ENCODE measurements around the gene RPS6KL1.
"Not testable (repeated sequence)": the region's sequence is repeated elsewhere in the genome, so short reads cannot be mapped to it uniquely, and the experiment has no call there.

Gene RPS6KL1

DNA sequence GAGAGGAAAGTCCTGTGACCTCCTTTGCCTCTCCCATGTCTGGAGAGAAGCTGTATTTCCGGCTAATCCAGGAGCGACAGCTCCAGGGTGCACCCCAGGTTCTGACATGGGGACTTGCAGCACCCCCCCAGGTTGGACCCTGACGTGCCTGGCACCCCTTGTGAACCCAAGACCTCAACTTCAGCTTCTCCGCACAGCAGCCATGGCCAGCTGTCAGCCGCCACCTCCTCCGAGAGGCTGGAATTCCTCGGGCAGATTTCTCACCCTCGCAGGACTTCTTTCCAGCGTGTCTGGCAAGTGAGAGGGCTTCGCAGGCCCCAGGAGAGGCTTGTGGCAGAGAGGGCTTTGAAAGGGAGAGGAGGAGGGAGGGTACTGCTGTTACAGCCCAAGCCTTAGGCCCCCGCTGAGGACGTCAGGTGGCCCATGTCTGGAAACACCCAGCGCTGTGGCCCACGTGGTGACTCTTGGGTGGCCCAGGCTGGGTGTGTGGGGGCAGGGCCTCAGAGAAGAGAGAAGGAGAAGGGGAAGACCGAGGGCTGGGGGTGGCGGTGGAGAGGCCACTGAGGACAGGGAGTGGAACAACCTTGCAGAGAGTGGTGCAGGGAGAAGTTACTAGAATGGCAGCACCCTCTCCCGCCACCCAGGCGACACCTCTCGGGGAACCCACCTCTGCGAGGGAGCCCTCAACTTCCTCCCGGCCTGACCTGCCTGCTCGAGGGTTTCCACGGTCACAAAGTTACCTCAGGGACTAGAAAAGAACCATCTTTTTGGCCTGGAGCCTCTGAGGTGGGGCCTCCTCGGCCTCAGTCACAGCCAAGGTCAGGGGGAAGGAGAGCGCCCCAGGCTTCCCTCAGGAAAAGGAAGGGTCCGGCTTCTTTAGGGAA lies 11.7 kb upstream of the RPS6KL1 start:
- Histone ChIP-seq H3F3A (ENCODE audit: insufficient read depth, low read length) (no peaks in the 10 kb centered on the region), H4K20me1 (ENCODE audit: insufficient read depth, low read length) (no peaks in the 10 kb centered on the region), H3K4me1 (ENCODE audit: low read length) (no peaks in the 10 kb centered on the region), H3K9ac (ENCODE audit: low read length) (no peak overlapping the region), H3K79me2 (ENCODE audit: low read length) (no peaks in the 10 kb centered on the region), H3K27me3 (replicated peaks; ENCODE audit: insufficient read depth, low read length) (no peaks in the 10 kb centered on the region), H3K4me3 (ENCODE audit: low read length) (no peak overlapping the region), H3K27ac (ENCODE audit: low read length) (no peak overlapping the region), H3K9me3 (replicated peaks; ENCODE audit: insufficient read depth, low read length) (no peaks in the 10 kb centered on the region), H2AFZ (ENCODE audit: low read length) (no peak overlapping the region), H3K36me3 (replicated peaks; ENCODE audit: insufficient read depth, low read length) (no peaks in the 10 kb centered on the region), H3K4me2 (ENCODE audit: low read depth, low read length) (no peak overlapping the region), H3K9me2 (replicated peaks; ENCODE audit: insufficient read depth, low read length) (no peaks in the 10 kb centered on the region)
- TF ChIP-seq, protein P1, sequence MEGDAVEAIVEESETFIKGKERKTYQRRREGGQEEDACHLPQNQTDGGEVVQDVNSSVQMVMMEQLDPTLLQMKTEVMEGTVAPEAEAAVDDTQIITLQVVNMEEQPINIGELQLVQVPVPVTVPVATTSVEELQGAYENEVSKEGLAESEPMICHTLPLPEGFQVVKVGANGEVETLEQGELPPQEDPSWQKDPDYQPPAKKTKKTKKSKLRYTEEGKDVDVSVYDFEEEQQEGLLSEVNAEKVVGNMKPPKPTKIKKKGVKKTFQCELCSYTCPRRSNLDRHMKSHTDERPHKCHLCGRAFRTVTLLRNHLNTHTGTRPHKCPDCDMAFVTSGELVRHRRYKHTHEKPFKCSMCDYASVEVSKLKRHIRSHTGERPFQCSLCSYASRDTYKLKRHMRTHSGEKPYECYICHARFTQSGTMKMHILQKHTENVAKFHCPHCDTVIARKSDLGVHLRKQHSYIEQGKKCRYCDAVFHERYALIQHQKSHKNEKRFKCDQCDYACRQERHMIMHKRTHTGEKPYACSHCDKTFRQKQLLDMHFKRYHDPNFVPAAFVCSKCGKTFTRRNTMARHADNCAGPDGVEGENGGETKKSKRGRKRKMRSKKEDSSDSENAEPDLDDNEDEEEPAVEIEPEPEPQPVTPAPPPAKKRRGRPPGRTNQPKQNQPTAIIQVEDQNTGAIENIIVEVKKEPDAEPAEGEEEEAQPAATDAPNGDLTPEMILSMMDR (IDR thresholded peaks at IDR 0.05; ENCODE audit: low read length) = no peak
- no peak for TF ChIP-seq EZH2phosphoT487 (IDR thresholded peaks at IDR 0.05; ENCODE audit: low read length)
- no peak for TF ChIP-seq EZH2 (optimal IDR thresholded peaks at IDR 0.05; ENCODE audit: low read depth, low read length)
- DNase-seq = no peak

DNA sequence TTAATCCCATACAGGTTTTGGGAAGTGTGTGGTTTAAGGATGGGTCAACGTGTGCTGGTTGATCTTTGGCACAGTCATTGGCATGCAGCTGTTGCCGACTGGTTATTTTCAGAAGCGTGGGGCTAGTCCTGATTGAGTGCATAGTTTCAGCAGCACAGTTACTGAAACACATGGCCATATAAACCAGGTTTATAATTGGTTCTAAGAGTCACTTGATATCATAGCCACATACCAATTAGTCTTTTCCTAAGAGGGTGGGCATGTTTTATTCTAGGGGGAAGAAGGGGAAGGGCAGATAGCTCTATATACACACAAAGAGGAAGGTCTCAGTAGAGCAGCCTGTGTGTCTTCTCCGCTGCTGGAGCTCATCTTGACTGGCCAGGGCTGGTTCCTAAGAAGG lies 11.0 kb upstream of the RPS6KL1 start:
- H3K27ac ChIP-seq (ENCODE audit: low read length) = no peak overlapping the region
- H3F3A ChIP-seq (ENCODE audit: insufficient read depth, low read length) = no peaks in the 10 kb centered on the region
- DNase-seq = no peak
- no peak for TF ChIP-seq EZH2phosphoT487 (IDR thresholded peaks at IDR 0.05; ENCODE audit: low read length)
- TF ChIP-seq, protein P1 (IDR thresholded peaks at IDR 0.05; ENCODE audit: low read length) = no peak
- TF ChIP-seq EZH2 (optimal IDR thresholded peaks at IDR 0.05; ENCODE audit: low read depth, low read length) = no peak
- H3K4me3 ChIP-seq (ENCODE audit: low read length) = no peak overlapping the region
- H3K4me1 ChIP-seq (ENCODE audit: low read length) = no peaks in the 10 kb centered on the region
- H4K20me1 ChIP-seq (ENCODE audit: insufficient read depth, low read length) = no peaks in the 10 kb centered on the region
- H3K9me3 ChIP-seq (replicated peaks; ENCODE audit: insufficient read depth, low read length) = no peaks in the 10 kb centered on the region
- H3K27me3 ChIP-seq (replicated peaks; ENCODE audit: insufficient read depth, low read length) = no peaks in the 10 kb centered on the region
- H3K4me2 ChIP-seq (ENCODE audit: low read depth, low read length) = no peak overlapping the region
- H2AFZ ChIP-seq (ENCODE audit: low read length) = no peak overlapping the region
- H3K36me3 ChIP-seq (replicated peaks; ENCODE audit: insufficient read depth, low read length) = no peaks in the 10 kb centered on the region
- no peaks in the 10 kb centered on the region for H3K9me2 ChIP-seq (replicated peaks; ENCODE audit: insufficient read depth, low read length)
- H3K79me2 ChIP-seq (ENCODE audit: low read length) = no peaks in the 10 kb centered on the region
- no peak overlapping the region for H3K9ac ChIP-seq (ENCODE audit: low read length)

DNA sequence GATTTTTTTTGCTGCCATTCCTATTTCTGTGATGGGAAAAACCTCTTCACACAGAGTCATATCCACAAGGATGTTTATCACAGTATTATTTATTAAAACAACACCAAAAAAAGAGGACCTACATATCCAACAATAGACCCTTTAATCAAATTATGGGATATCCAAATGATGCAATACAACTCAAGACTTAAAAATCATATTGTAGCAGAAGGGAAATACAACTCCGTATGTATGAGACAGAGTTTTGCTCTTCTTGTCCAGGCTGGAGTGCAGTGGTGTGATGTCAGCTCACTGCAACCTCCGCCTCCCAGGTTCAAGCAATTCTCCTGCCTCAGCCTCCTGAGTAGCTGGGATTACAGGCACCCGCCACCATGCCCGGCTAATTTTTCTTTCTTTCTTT lies 9.9 kb upstream of the RPS6KL1 start:
- DNase-seq; H3K79me2 ChIP-seq (ENCODE audit: low read length); H3K27me3 ChIP-seq (replicated peaks; ENCODE audit: insufficient read depth, low read length); H2AFZ ChIP-seq (ENCODE audit: low read length); H3K9me3 ChIP-seq (replicated peaks; ENCODE audit: insufficient read depth, low read length); H3K4me2 ChIP-seq (ENCODE audit: low read depth, low read length); H3K27ac ChIP-seq (ENCODE audit: low read length); H3K9me2 ChIP-seq (replicated peaks; ENCODE audit: insufficient read depth, low read length); H4K20me1 ChIP-seq (ENCODE audit: insufficient read depth, low read length); H3K36me3 ChIP-seq (replicated peaks; ENCODE audit: insufficient read depth, low read length); H3K4me3 ChIP-seq (ENCODE audit: low read length); H3K9ac ChIP-seq (ENCODE audit: low read length); H3K4me1 ChIP-seq (ENCODE audit: low read length); H3F3A ChIP-seq (ENCODE audit: insufficient read depth, low read length): not testable (repeated sequence)

DNA sequence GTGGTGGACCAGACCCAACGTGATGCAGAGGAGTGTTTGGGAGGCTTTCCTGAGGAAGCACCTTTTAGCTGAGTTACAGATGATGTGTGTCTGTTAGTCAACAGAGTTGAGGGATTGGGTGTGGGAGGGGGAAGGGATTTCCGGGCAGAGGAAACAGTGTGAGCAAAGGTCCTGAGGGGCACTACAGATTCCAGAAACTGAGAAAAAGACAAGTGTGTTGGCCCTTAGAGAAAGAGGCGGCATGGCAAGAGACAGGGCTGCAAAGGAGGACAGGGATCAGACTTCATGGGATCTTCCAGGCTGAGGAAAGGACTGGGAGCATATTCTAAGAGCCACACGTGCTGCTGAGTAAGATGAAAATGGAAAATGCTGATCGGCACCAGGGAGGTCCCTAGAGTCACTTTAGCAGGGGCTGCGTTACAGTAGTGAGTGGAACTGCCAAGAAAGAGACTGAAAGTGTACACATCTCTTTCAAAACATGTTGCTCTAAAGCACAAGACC lies 9.4 kb upstream of the RPS6KL1 start:
- Histone ChIP-seq H3K79me2 (ENCODE audit: low read length) (no peaks in the 10 kb centered on the region), H3K27me3 (replicated peaks; ENCODE audit: insufficient read depth, low read length) (no peaks in the 10 kb centered on the region), H3F3A (ENCODE audit: insufficient read depth, low read length) (no peaks in the 10 kb centered on the region), H3K4me2 (ENCODE audit: low read depth, low read length) (peak overlapping the region; percentile 32; the same call in 1 of the 2 replicates), H3K36me3 (replicated peaks; ENCODE audit: insufficient read depth, low read length) (no peaks in the 10 kb centered on the region), H3K9ac (ENCODE audit: low read length) (no peak overlapping the region), H3K9me3 (replicated peaks; ENCODE audit: insufficient read depth, low read length) (no peaks in the 10 kb centered on the region), H4K20me1 (ENCODE audit: insufficient read depth, low read length) (no peaks in the 10 kb centered on the region), H3K4me1 (ENCODE audit: low read length) (no peaks in the 10 kb centered on the region), H3K4me3 (ENCODE audit: low read length) (no peak overlapping the region; the same call in 1 of the 2 replicates), H3K27ac (ENCODE audit: low read length) (no peak overlapping the region; the same call in 1 of the 2 replicates), H3K9me2 (replicated peaks; ENCODE audit: insufficient read depth, low read length) (no peaks in the 10 kb centered on the region), H2AFZ (ENCODE audit: low read length) (no peak overlapping the region)
- no peak for DNase-seq
- TF ChIP-seq EZH2phosphoT487 (IDR thresholded peaks at IDR 0.05; ENCODE audit: low read length) (no peak), EZH2 (optimal IDR thresholded peaks at IDR 0.05; ENCODE audit: low read depth, low read length) (no peak)
- TF ChIP-seq, protein P1 (IDR thresholded peaks at IDR 0.05; ENCODE audit: low read length) = no peak

DNA sequence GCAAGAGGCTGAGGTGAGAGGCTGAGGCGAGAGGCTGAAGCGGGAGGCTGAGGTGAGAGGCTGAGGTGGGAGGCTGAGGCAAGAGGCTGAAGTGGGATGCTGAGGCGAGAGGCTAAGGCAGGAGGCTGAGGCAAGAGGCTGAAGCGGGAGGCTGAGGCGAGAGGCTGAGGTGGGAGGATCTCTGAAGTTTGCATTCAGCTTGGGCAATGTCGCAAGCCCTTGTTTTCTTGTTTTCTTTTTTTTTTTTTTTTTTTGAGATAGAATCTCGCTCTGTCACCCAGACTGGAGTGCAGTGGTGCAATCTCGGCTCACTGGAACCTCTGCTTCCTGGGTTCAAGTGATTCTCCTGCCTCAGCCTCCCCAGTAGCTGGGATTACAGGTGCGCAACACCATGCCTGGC lies 8.7 kb upstream of the RPS6KL1 start:
- H4K20me1 ChIP-seq (ENCODE audit: insufficient read depth, low read length); H3K4me1 ChIP-seq (ENCODE audit: low read length); H3K27me3 ChIP-seq (replicated peaks; ENCODE audit: insufficient read depth, low read length); H3K27ac ChIP-seq (ENCODE audit: low read length); DNase-seq; H3K9me2 ChIP-seq (replicated peaks; ENCODE audit: insufficient read depth, low read length); H3K36me3 ChIP-seq (replicated peaks; ENCODE audit: insufficient read depth, low read length); H3K9ac ChIP-seq (ENCODE audit: low read length); H3K4me2 ChIP-seq (ENCODE audit: low read depth, low read length); H3K79me2 ChIP-seq (ENCODE audit: low read length); H3K9me3 ChIP-seq (replicated peaks; ENCODE audit: insufficient read depth, low read length); H3K4me3 ChIP-seq (ENCODE audit: low read length); H2AFZ ChIP-seq (ENCODE audit: low read length); H3F3A ChIP-seq (ENCODE audit: insufficient read depth, low read length): not testable (repeated sequence)
